Activated B cell treated with CpG ODN at 0.5 μM for 24 hours (primary cell): Measurements from ENCODE around the gene ZP3. TPM values are rescaled to one million over a fixed set of nuclear protein-coding genes. Genes with fewer than 3 reads are reported as not detected.
"Not testable (repeated sequence)": the region's sequence is repeated elsewhere in the genome, so short reads cannot be mapped to it uniquely, and the experiment has no call there.

Source experiments
- ATAC-seq: fragments of 200-7000 bp; cut with Tn5 transposase; one replicate; pipeline ENCODE4 v1.10.0; 2021; ENCODE audit warnings: low read depth, mild to moderate bottlenecking, moderate library complexity
- CTCF ChIA-PET: fragments of 350-600 bp; sonication (Branson Sonifier 250); formaldehyde crosslinking; loops from one replicate; lab custom pipeline; 2021; ENCODE audit warnings: antibody characterized with exemption; lab: Charles Lee
- POLR2A ChIA-PET: fragments of 350-600 bp; sonication (Branson Sonifier 250); formaldehyde crosslinking; loops from one replicate; lab custom pipeline; 2021; ENCODE audit warnings: antibody characterized with exemption; lab: Charles Lee
- DNase-seq: peaks from one replicate; pipeline ENCODE4 v3.0.0; 2022
- H3K27ac Mint-ChIP-seq: one replicate; pipeline ENCODE4 v1.8.0; 2020; ENCODE audit warnings: mixed read lengths
- H3K27me3 Mint-ChIP-seq: one replicate; pipeline ENCODE4 v1.8.0; 2021; ENCODE audit warnings: mixed read lengths
- H3K36me3 Mint-ChIP-seq: one replicate; pipeline ENCODE4 v1.8.0; 2021; ENCODE audit warnings: low read depth, mixed read lengths
- H3K4me1 Mint-ChIP-seq: one replicate; pipeline ENCODE4 v1.8.0; 2021; ENCODE audit warnings: mixed read lengths
- H3K4me3 Mint-ChIP-seq: one replicate; pipeline ENCODE4 v1.8.0; 2020; ENCODE audit warnings: mild to moderate bottlenecking, mixed read lengths
- H3K9me3 Mint-ChIP-seq: one replicate; pipeline ENCODE4 v1.8.0; 2020; ENCODE audit warnings: mixed read lengths
- CTCF ChIP-seq: fragments of 200-600 bp; IDR thresholded peaks from one replicate; pipeline ENCODE4 v1.8.0; 2022; ENCODE audit warnings: antibody characterized with exemption, mild to moderate bottlenecking
- intact Hi-C: fragments of 100-400 bp; cut with micrococcal nuclease; formaldehyde crosslinking; loops from one replicate; pipeline ENCODE4 v1.15.1; 2024
- total RNA-seq: library from RNA; stranded (reverse); gene quantifications from 2 replicates; pipeline ENCODE4 v1.2.3, GENCODE V29; 2022

Gene ZP3
- total RNA-seq, 1 donor from 2014 or later = 2.9 TPM

DNA sequence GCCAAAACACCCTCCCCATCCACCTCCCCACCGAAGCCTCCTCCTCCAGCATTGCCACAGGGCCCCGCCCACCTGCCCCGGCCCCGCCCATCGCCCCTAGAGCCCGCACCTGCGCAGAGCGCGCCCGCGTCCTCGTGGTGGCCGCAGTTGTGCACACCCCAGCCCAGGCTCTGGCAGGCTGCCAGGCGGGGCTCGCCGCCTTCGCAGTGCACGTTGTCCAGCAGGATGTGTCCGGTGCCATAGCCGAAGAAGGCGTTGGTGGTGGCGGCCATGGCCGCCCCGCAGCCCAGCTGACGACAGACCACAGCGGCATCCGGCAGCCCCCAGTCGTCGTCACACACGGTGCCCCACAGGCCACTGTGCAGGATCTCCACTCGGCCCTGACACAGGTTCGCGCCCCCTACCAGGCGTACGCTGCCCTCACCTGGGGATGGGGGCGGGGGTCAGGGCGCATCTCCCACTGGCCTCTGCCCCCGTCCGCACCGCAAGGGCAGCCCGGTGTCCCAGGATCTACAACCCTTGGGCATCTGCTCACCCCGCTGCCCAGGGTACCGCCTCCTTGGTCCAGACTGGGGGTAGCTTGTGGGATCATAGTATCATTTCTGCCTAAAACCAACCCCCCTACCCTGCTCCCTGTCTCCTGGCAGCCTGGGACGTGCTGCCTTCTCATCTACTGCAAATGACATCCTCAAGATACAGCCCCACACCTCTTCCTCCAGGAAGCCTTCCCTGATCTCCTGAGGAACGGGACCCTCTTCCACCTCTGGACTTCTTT, 27.2 kb upstream of the ZP3 start:
- peak; percentile 71 for DNase-seq
- peak overlapping the region; percentile 74 for H3K4me3 Mint-ChIP-seq
- intact Hi-C loops = no loop called here
- no peaks in the 10 kb centered on the region for H3K9me3 Mint-ChIP-seq
- peak; percentile 54 for ATAC-seq
- POLR2A ChIA-PET = interaction anchor here (0.6 kb wide), 1 partner anchor 11 kb away, joined by 3 read pairs; no protein-coding TSS in a partner anchor
- H3K27me3 Mint-ChIP-seq = no peaks in the 10 kb centered on the region
- H3K36me3 Mint-ChIP-seq = no peaks in the 10 kb centered on the region
- peak overlapping the region; percentile 36 for H3K27ac Mint-ChIP-seq
- peaks cover 17% of the 10 kb centered on the region for H3K4me1 Mint-ChIP-seq
- TF ChIP-seq CTCF = no peak
- CTCF ChIA-PET = no interaction called here

- CTCF ChIA-PET = no interaction called here
- no peaks in the 10 kb centered on the region for H3K36me3 Mint-ChIP-seq
- no peak overlapping the region for H3K27ac Mint-ChIP-seq
- intact Hi-C loops = no loop called here
- DNase-seq (no peak), ATAC-seq (no peak)
- H3K4me3 Mint-ChIP-seq = no peak overlapping the region
- no peaks in the 10 kb centered on the region for H3K9me3 Mint-ChIP-seq
- H3K4me1 Mint-ChIP-seq = peaks cover 15% of the 10 kb centered on the region
- H3K27me3 Mint-ChIP-seq = no peaks in the 10 kb centered on the region
- TF ChIP-seq CTCF = no peak
- POLR2A ChIA-PET = no interaction called here
Measured at GRCh38 chr7:76400248-76400647, 24.5 kb upstream of the ZP3 start.

- H3K9me3 Mint-ChIP-seq, H3K4me1 Mint-ChIP-seq, intact Hi-C loops, H3K27me3 Mint-ChIP-seq, DNase-seq, POLR2A ChIA-PET, CTCF ChIA-PET, H3K27ac Mint-ChIP-seq, ATAC-seq, H3K36me3 Mint-ChIP-seq, H3K4me3 Mint-ChIP-seq: not testable (repeated sequence)
Measured at GRCh38 chr7:76403097-76403496, 21.7 kb upstream of the ZP3 start.

DNA sequence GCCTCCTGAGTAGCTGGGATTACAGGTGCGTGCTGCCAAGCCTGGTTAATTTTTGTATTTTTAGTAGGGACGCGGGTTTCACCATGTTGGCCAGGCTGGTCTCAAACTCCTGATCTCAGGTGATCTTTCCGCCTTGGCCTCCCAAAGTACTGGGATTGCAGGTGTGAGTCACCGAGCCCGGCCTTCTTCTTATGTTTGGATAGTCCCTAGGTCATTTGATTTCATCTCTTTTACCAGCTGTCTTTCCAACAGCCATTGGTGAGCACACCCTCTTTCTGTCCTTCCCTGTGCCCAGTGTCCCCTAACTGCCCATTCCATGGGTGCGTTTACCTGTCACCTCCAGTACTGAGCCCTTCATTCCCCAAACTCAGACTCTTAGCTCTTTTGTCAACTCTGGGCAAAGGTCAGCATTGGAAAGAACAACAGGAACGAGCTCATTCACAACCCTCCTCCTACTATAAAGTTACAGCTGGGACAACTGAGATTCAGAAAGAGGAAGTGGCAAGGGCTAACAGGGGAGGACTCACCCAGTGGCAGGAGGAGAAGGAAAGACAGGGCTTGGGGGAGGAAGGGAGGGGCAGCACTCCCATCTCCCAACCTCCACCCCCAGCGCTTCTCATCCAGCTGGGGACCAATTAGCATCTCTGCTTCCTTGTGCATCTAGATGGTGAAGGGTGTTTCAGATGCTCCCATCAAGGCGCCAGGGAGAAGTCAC, 20.8 kb upstream of the ZP3 start:
- DNase-seq (no peak), ATAC-seq (peak; percentile 40)
- H3K27me3 Mint-ChIP-seq = no peaks in the 10 kb centered on the region
- intact Hi-C loops = no loop called here
- H3K27ac Mint-ChIP-seq = peak overlapping the region; percentile 0
- peak overlapping the region; percentile 25 for H3K4me3 Mint-ChIP-seq
- H3K4me1 Mint-ChIP-seq = peaks cover 7% of the 10 kb centered on the region
- CTCF ChIA-PET = no interaction called here
- POLR2A ChIA-PET = no interaction called here
- no peaks in the 10 kb centered on the region for H3K9me3 Mint-ChIP-seq
- H3K36me3 Mint-ChIP-seq = no peaks in the 10 kb centered on the region
- no peak for TF ChIP-seq CTCF

- no peak for TF ChIP-seq CTCF
- Mint-ChIP-seq H3K27ac (no peak overlapping the region), H3K4me1 (peaks cover 7% of the 10 kb centered on the region), H3K4me3 (no peak overlapping the region), H3K27me3 (no peaks in the 10 kb centered on the region), H3K36me3 (no peaks in the 10 kb centered on the region), H3K9me3 (no peaks in the 10 kb centered on the region)
- DNase-seq (no peak), ATAC-seq (no peak)
- intact Hi-C loops = no loop called here
- ChIA-PET POLR2A (no interaction called here), CTCF (no interaction called here)
Measured at GRCh38 chr7:76405738-76406137, 19.0 kb upstream of the ZP3 start.
